Stimulated activated CD4-positive, alpha-beta T cell treated with anti-CD3 and anti-CD28 coated beads, TNF-alpha, amount 100 ng/mL, for 1 hour (primary cell): Measurements from ENCODE around the gene CHIT1.

ENCODE experiments used
- DNase-seq, 3 donors: peaks; one replicate each; pipeline ENCODE4 v3.0.0-alpha.2; 2020; ENCODE audit warnings: low read depth in 3 of 3, low spot score in 1 of 3

Gene CHIT1

DNA sequence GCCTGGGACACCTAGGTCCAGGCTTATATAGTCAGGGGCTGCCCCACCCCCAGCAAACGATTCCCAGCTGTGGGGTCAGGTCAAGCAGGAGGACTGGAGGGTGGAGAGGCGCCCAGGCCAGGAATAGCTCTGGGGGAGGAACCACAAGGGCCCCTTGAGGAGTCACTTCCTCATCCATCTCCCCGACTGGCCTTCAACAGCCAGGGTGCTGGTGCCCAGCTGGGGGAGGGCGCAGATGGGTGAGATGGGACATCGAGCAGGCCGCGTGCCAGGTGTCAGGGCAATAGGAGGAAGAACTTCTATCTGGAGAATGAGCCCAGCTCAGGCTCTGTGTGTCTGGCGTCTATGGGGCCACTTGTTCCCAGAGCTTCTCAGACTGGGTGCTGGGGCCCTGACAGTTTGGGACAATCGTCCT lies 53.6 kb downstream of the CHIT1 start:
- DNase-seq, result no peak

DNA sequence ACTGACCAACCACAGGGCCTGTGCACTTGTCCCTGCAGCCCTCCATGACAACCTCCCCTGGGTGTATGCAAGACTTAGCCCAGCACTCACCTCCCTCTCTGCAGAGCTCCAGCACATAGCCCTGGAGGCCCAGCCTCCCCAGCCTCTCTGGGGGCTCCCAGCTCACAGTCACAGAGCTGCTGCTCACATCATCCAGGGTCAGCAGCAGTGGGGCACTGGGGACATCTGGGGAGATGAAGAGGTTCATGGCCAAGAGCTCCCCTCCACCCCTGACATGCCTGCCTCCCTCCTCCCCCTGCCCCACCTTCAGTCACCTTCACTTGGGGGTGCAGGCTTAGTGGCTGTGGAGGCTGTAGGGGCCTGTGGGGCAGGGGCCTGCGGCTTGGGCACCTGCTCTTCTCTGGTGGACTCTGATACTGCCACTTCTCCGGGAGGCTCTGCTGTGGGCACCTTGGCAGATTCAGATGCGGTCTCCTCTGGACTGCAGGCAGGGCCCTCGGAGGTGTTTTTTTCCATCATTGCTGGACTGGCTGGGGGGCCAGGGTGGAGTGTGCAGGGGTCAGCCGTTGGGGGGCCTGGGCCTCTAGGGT lies 54.1 kb downstream of the CHIT1 start, which contains the start of gene MYBPH:
TSS of gene MYBPH (minus strand) at position 590 of the 590 bp plus-strand sequence. CDS start at position 519, 71 bp downstream.
- no peak for DNase-seq

DNA sequence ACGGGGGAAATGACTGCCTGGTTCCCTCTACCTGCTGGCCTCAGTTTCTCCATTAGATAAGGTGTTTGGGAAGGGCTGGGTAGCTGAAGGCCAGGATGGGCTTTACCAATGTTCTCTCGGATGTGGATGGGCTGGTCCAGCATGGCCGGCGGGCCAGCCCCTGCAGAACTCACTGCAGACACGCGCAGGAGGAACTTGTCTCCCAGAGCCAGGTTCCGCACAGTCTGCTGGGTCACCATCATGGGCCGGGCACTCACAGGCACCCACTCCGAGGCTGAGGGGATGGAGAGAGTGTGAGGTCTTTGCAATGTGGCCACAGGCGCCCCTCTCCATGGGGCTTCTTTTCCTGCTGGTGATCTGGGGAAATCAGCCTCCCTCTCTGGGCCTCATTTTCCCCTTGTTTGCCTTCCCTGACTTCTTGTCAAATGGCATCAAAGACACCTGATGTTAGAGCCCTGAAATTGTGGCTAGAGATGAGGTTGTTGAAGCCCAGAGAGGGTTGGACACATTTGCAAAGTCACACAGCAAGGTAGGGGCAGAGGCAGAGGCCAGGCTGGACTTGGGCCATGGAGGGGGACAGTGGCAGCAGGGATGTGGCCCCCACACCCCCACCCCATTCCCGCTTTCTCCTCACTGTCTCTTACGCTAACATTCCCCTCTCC lies 55.0 kb downstream of the CHIT1 start:
- no peak for DNase-seq

DNA sequence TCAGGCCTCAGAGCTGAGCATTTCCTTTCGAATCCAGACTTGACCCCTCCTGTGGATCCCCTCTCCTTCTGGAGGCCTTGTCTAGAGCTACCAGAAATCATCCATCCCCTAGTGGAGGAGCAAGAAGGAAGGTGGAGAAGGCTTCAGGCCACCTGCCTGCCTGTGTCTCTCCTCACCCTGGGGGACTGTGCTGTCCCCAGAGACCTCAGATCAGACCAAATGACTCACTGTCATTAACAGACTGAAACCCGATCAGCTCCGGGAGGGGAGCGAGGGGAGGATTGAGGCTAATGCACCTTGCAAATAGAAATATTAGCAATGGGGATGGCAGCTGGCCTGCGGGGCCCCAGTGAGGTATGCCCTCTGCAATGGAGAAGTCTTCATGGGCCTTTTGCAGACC lies 55.9 kb downstream of the CHIT1 start:
- no peak for DNase-seq

DNA sequence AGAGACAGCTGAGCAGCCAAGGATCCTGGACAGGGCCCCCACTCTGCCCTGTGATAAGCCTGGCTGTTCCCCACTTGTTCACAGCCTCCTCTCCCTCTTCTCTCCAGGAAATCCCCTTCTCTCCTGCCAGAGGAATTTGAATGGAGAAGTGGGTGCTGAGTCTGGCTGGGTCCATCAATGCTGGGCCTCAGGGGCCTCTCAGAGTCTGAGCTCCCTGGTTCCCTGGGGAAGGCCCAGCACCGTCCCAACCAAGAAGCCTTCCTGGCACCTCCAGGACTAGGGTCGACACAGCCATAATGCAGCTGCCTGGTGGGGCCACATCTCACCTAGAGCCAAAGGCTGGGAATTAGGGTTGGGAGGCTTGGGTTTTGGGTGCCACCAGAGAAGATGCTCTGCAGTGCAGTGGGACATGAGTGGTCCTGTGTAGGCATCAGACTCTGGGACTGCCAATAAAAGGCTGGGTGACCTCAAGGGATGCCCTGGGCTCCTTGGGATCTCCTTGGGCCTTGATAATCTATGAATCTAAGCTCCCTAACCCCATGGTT lies 56.4 kb downstream of the CHIT1 start:
- DNase-seq, result no peak

DNA sequence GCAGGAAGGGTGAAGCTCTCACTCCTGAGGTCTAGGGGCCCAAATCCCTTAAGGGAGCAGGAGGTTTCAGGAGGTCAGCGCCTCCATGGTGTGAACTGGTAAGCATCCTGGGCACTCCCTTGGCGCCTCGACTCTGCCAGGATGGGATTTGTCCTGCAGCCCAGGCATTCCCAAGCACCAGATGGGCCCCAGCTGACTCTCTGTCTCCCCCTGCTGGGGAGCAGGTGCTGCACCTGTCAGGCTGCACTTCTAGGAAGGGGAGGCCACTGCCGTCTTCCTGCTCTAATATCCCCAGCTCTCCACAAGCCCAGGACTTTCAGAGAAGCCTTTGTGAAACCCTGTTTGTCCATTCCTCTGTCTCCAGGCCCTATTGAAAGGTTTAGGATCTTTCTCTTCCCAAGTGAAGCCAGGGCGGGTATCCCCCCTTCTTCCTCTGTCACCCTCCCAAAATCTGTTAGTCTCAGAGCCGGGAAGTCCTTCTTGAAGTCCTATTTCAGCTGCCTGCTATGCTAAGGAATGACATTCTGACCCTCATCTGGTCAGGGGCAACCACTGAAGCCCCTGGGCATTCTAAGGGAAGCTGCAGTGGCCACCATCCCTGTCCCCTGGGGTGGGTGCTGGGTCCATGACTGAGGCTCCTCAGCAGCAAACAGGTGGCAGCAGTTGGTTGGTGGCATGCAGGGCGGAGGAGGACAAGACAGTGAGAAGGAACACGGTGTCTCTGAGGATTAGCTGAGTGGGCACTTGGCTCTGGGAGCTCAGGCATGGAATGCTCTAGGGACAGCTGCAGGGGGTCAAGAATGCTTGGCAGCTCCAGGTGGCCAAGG lies 57.1 kb downstream of the CHIT1 start:
- peak in 1 of 3 donors; percentile 12 for DNase-seq

- no peak for DNase-seq
Measured at GRCh38 chr1:203171341-203172183, 57.9 kb downstream of the CHIT1 start.

GRCh38 chr1:203170625-203171330 lies 58.7 kb downstream of the CHIT1 start:
- no peak for DNase-seq

GRCh38 chr1:203169770-203170520 lies 59.5 kb downstream of the CHIT1 start:
- no peak for DNase-seq

GRCh38 chr1:203168991-203169390 lies 60.5 kb downstream of the CHIT1 start:
- no peak for DNase-seq

GRCh38 chr1:203168256-203168786 lies 61.2 kb downstream of the CHIT1 start:
- DNase-seq, result no peak

DNA sequence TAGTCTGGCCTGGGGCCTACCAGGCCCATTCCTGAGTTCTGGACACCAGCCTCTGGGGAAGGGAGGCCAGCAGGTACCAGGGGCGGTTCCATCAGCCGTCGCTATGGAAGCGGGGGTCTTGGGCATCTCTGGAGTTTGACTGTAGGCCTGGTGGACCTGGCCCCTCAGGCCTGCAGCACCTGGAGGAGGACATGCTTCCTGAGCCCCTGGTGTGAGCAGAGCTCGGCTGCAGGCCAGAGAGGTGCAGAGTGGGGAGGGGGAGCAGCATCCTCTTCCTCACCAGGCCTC lies 61.6 kb downstream of the CHIT1 start:
- DNase-seq, result no peak

DNA sequence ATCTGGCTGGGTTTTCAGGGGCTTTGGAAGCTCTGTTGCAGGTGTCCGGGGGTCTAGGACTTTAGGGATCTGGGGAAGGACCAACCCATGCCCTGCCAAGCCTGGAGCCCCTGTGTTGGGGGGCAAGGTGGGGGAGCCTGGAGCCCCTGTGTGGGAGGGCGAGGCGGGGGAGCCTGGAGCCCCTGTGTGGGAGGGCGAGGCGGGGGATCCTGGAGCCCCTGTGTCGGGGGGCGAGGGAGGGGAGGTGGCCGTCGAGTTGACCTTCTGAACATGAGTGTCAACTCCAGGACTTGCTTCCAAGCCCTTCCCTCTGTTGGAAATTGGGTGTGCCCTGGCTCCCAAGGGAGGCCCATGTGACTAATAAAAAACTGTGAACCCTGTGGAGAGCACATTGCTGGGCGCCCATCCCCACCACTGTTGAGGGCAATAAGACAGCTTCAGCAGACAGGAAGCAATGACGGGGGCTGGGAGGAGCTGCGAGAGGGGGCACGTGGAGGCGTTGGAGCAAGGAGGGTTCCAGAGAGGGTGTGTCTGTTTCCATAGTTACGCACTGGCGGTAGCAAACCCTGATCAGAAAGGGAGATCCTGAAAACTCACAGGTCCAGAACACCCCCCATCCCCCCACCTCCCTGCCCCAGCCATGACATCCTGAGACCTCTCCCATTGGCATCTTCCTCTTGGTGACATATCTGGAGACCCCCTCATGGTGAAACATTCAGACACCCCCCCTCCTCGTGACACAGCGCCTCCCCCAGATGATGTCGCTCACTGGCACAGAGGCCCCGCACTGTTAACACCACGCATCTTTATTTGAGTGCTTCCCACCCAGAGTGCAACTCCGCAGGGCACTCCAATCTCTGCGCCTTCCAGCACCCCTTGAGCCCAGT lies 62.2 kb downstream of the CHIT1 start:
- DNase-seq, result no peak

- no peak for DNase-seq
Measured at GRCh38 chr1:203166192-203166940, 63.1 kb downstream of the CHIT1 start.
